Germinal center (tissue), 1 donor: Measurements from ENCODE around the gene MOGAT2.

ENCODE experiments used
- DNase-seq: peaks from one replicate; pipeline ENCODE4 v3.0.0; 2012; ENCODE audit warnings: mixed read lengths, low spot score

MOGAT2 gene

DNA sequence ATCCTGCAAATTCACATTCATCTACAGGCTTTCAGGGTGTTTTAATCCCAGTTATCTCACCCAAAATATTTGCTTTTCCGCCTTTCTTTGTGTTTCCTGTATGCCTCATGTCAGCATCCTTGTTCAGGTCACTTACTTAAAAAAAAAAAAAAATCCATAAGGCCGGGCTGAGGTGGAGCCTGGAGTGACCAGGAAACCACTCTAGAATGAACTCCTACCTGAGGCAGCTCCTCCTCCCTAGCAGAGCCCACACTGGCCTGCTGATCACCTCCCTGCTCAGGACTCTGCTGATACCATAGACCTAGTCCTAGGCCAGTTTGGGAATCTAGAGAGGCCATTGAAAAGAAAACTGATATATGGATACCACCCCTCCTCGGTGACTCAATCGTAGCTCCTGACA lies 42.2 kb downstream of the MOGAT2 start:
- DNase-seq, result no peak

- DNase-seq, result no peak
Observed at GRCh38 chr11:75760243-75760642, 42.6 kb downstream of the MOGAT2 start.

DNA sequence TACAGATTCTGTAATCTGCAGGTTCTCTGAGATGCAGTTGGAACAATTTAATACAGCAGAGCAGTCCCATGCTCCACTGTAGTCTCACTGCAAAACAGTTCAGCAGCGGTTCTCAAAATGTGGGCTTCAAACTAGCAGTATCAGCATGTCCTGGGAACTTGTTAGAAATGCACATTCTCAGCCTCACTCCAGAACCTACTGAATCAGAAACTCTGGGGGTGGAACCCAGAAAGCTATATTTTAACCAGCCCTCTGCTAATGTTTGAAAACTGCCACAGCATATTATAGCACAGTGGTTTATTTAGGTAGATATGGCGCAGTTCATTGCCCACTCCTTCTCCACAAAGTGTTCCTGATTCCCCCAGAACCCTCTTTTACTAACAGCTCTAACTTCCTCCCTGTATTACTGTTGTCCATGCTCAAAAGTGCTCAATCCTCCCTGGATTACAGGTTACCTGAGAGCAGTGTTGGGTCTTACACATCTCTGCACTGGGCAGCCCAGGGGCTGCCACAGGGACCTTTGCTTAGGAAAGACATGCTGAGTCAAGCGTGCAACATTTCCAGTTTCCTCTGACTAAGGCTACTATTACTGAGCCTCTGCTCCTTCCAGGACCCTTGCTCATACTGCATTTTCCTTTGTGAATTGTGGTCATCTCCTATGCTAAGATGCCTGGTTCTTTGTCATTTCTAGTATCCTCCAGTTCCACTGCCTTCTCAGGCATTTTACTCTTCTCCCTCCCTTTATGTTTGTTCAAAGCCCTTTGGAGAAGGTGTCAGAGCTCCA lies 43.3 kb downstream of the MOGAT2 start:
- DNase-seq, result no peak

GRCh38 chr11:75762158-75762557 lies 44.5 kb downstream of the MOGAT2 start:
- DNase-seq, result no peak

- no peak for DNase-seq
Observed at GRCh38 chr11:75762885-75763284, 45.2 kb downstream of the MOGAT2 start.

DNA sequence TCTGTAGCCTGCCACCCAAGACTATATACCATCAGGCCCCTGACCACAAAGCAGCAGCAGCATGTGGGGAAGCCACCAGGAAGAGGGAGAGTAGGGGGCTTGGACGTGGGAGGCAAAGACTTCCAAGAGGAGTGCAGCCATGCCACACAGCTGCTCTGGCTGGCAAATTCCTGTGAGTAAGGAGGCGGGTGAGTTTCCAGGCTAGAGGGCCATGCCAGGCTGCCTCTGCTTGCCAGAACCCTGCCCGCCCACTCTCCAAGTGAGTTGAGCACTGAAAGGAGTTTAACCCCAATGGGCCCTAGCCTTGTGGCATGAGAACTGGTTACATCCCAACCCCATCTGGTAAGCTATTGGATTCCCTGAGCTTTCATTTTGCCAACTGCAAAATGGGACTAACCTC lies 46.2 kb downstream of the MOGAT2 start:
- DNase-seq, result no peak

DNA sequence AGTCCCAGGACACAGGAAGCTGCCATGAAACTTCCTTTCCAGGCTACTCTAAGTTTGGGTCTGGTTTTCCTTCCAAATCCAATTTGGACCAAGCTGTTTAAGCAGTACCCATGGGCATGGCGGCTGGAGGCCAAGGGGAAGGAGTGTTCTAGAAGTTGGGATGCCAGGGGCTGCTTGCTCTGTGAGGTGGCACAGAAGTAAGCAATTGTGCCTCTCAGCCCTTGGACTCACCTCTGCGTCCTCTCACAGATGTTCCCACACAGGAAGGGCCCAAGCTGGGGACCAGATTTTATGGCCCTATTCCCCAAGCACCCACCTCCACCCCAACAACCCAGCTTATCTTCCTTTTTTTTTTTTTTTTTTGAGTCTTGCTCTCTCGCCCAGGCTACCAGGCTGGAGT lies 47.5 kb downstream of the MOGAT2 start:
- no peak for DNase-seq

DNA sequence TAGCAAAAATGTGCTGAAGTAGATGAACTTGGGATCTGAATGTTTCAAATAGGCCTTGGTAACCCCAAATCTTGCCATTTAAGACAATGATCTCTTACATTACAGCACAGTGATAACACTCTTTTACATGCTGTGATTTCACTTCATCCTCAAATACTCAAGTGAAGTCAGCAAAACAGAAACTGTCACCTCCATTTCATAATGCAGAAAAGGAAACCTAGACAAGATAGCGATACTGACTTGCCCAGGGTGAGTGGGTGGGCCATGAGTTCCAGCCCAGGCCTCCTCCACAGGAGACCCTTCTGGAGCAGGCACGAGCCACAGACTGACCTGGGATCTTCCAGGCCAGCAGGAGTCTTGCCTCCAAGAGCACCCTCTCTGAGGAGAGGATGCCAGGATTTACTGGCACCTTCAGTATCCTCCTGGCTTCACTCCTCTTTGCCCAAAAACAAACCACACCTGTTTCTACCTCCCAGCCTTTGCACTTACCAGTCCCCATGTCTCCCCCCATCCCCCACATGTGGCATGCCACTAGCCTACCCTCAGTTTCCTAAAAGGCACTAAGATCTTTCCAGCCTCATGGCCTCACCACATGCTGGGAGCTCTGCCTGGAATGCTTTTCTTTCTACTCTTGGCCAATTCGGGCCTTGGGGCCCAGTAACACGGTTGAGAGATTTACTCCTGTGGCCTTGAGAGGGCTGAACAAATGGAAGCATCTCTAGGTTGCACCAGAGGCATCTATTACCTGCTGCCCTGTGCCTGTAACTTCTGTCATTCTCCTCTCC lies 49.0 kb downstream of the MOGAT2 start:
- no peak for DNase-seq

DNA sequence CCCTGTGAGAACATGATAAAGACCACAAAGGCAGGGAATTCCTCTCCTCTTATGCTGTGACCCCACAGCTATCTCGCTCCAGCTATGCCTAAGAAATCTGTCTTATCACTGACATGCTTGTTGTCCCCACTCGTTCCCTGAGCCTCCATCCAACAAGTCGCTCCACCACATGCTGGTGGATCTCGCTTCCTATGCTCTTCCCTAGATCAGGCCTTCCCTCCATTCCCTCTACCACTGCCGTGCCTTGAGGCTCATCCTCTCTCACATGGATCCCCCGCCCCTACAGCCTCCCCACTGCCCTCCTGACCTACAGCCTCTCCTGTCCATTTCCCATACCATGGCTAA lies 49.6 kb downstream of the MOGAT2 start:
- no peak for DNase-seq

- DNase-seq, result no peak
Observed at GRCh38 chr11:75767793-75768111, 50.1 kb downstream of the MOGAT2 start.

DNA sequence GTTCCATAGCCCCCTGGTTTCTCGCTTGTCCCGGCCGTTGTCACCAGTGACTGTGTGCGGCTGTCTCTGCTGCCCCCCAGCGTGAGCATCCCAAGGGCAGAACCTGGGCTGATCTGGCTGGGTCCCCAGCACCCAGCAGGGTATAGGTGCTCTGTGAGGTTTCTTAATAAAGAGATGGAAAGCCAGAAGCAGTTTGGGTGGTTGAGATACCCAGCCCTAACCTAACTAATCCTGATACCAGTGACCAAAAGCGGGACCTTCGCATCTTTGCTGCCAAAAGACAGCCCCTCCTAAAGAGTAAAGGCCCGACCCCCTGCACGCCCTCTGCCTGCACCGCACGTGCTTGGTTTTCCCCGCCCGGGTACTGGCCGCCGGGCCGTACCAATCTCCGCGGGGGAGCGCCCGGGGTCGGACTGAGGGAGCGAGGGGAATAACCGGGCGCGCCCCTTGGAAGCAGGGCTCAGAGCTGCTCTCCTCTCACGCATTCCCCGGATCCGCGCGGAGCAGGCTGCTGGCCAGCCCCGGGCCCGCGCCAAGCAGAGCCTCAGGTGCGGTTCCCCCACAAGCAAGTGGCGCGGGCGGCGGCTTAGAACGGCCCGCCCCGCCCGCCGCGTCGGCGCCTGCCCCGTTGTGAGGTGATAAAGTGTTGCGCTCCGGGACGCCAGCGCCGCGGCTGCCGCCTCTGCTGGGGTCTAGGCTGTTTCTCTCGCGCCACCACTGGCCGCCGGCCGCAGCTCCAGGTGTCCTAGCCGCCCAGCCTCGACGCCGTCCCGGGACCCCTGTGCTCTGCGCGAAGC lies 50.7 kb downstream of the MOGAT2 start, which contains the start of gene DGAT2:
Gene DGAT2 (plus strand): TSS at position 667 of the 797 bp plus-strand sequence. CDS start 214 bp downstream, outside the sequence.
- peak; percentile 85 for DNase-seq

DNA sequence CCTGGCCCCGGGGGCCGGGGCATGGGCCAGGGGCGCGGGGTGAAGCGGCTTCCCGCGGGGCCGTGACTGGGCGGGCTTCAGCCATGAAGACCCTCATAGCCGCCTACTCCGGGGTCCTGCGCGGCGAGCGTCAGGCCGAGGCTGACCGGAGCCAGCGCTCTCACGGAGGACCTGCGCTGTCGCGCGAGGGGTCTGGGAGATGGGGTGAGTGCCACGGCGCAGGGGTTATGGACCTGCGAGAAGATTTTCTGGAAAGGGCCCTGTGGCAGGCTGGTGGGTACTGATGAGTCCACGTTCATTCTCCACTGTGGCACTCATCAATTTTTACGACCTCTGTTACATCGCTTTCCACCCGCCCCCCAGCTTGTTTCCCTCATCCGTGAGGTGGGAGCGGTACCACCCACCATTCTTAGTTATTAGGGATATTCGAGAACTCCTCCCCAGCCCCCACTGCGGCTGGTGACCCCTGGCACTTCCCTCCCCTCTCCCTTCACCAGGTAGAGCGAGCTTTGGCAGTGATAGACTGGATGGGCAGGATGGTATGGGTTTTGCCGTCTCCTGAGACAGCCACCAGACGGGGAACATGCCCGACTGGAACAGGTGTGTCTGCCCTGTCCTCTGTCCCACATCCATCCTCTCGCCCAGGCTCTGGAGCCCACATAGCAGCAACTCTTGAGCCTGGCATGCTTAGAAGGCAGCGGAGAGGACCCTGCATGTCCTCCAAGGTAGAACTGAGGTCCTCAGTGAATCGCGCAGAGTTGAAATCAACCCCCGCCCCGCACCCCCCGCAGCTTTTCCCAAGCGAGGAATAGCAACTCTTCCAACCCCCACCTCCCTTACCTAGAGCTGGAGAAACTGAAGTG lies 51.5 kb downstream of the MOGAT2 start:
- DNase-seq, result peak; percentile 24

GRCh38 chr11:75770102-75770501 lies 52.5 kb downstream of the MOGAT2 start:
- DNase-seq, result no peak

GRCh38 chr11:75771646-75772410 lies 54.2 kb downstream of the MOGAT2 start:
- no peak for DNase-seq

- peak; percentile 78 for DNase-seq
Observed at GRCh38 chr11:75773595-75774353, 56.1 kb downstream of the MOGAT2 start.

- no peak for DNase-seq
Observed at GRCh38 chr11:75775056-75775455, 57.4 kb downstream of the MOGAT2 start.

- DNase-seq, result no peak
Observed at GRCh38 chr11:75776546-75776945, 58.9 kb downstream of the MOGAT2 start.

DNA sequence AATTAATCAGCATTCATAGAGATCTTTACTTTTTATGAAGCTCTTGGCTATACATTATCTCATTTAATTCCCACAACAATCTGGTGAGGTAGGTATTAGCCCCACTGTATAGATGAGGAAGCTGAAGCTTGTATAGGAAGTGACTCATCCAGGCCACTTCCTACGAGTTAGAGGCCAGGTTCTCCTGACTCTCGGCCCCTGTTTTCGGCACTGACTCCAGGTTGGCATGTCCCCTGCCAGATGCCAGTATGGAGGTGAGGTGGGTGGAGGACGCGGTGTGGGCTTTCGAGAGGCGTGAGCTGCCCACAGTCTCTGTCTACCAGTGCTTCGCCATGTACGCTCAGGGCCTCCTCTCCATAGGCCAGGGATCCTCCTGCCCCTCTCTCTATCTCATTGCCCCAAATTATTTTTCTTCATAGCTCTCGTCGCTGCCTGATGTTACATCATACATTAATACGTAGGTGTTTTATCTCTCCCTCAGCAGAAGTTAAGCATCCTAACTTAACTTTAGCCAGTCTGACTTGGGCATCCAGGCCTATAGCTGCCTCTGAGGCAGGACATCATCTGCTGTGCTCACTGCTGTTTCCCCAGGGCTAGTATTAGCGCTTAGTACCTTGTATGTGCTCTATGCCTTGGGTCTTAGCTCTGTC lies 59.9 kb downstream of the MOGAT2 start:
- DNase-seq, result no peak

DNA sequence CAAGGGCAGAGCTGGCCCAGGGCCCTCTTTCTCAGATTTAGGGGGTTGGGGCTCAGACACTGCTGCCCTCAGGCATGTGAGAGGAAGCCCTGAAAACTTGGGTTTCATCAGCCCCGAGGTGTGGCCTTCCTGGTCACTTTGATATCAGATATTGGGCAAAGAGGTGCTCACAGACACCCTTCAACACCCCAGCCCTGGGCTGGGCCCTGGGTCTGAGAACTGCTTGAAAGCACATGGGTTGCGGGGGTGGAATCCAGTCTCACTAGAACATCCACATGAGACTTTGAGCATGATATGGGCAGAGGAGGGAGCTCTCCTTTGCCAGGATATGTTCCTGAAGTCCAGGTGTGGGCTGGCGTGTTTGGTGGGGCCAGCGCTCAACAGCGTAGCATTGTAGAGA lies 61.3 kb downstream of the MOGAT2 start:
- no peak for DNase-seq

DNA sequence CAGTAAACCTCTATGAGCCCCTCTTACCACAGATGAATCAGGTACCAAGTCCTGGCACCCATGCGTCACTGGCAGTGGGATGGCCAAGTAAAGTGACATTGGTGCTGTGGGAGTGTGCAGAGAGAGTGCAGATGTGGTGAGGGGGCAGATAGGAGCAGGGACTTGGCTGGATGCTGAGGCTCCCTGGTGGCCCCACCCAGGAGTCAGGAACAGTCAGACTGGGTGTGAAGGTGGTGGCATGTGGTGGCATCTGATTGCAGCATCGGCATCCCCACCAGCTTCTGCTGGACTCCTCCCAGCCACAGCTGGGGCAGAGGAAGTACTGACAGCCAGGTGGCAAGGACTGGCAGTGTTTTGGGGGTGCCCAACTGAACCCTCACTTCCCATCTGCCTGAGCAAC lies 62.3 kb downstream of the MOGAT2 start:
- DNase-seq, result no peak
